Activated T-cell treated with anti-CD3 and anti-CD28 coated beads, Interleukin-2, amount 50 U/mL, for 24 hours (primary cell): ENCODE data around the gene PRRT1.

Experiments
- DNase-seq: peaks from one replicate; pipeline ENCODE4 v3.0.0-alpha.2; 2020
- H3K27ac Mint-ChIP-seq: 2 replicates; pipeline ENCODE4 v1.8.0; 2020; ENCODE audit warnings: mild to moderate bottlenecking, mixed read lengths
- H3K27me3 Mint-ChIP-seq: 2 replicates; pipeline ENCODE4 v1.8.0; 2020; ENCODE audit warnings: mixed read lengths
- H3K36me3 Mint-ChIP-seq: 2 replicates; pipeline ENCODE4 v1.8.0; 2020; ENCODE audit warnings: low read depth, mixed read lengths
- H3K4me1 Mint-ChIP-seq: 2 replicates; pipeline ENCODE4 v1.8.0; 2020; ENCODE audit warnings: low read depth, mixed read lengths
- H3K4me3 Mint-ChIP-seq: 2 replicates; pipeline ENCODE4 v1.8.0; 2020; ENCODE audit warnings: mild to moderate bottlenecking, moderate library complexity, mixed read lengths
- H3K9me3 Mint-ChIP-seq: 2 replicates; pipeline ENCODE4 v1.8.0; 2020; ENCODE audit warnings: mixed read lengths

PRRT1 gene

DNA sequence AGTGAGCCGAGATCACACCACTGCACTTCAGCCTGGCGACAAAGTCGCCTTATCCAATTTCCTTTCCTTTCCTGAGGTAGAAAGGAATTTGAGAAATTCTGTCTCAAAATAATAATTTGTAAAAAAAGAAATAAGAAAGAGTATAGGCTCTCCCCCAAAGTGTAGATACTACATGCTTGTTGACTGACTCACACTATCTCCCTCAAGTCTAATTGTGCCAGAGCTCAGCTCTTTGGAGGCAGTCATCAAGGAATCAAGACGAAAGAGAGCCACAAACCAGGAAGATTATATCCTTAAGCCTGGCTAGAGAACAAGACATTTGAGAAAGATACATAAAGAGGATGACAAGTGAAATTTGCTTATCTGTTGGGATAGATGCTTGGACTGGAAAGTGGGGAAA, 18.0 kb downstream of the PRRT1 start:
- Mint-ChIP-seq H3K36me3 (peaks cover 7% of the 10 kb centered on the region), H3K4me3 (no peak overlapping the region), H3K9me3 (no peaks in the 10 kb centered on the region), H3K4me1 (peaks cover 14% of the 10 kb centered on the region), H3K27me3 (no peaks in the 10 kb centered on the region), H3K27ac (no peak overlapping the region)
- no peak for DNase-seq

DNA sequence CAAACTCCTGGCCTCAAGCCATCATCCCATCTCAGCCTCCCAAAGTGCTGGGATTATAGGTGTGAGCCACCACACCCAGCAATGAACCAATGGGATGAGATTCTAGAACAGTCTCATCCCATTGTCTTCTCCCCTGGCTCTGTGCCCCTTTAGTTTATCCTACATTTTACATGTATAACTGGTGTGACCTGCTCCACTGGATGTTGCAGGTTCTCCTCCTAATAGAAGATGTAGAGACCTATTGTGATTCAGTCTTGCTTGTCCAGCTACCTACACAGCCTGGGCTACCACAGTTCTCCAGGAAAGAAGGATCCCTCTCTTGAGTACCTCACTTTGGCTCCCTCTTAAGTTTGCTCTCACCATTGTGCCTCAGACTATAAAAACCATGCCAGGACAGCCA, 19.6 kb downstream of the PRRT1 start:
- no peak overlapping the region for H3K4me3 Mint-ChIP-seq
- no peak overlapping the region for H3K27ac Mint-ChIP-seq
- no peaks in the 10 kb centered on the region for H3K27me3 Mint-ChIP-seq
- peaks cover 27% of the 10 kb centered on the region for H3K4me1 Mint-ChIP-seq
- H3K36me3 Mint-ChIP-seq: peaks cover 16% of the 10 kb centered on the region
- DNase-seq: no peak
- no peaks in the 10 kb centered on the region for H3K9me3 Mint-ChIP-seq

DNA sequence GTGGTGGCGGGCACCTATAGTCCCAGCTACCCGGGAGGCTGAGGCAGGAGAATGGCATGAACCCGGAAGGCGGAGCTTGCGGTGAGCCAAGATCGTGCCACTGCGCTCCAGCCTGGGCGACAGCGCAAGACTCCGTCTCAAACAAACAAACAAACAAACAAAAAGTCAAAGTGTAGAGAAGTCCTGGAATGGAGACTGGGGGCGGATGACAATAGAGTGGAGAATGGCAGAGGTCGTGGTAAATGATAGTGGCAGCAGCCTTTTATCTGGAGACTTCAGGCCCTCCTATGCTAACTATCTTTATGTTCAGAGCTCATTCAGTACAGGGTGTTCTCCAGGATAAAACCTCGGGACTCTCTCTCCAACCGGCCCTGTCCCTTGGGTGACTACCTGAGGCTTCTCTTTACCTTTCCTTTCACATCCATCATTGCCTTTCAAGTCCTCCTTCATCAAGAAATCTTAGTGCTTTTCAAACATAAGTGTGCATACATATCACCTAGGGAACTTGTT, 20.2 kb downstream of the PRRT1 start:
- Mint-ChIP-seq H3K4me3 (no peak overlapping the region), H3K27me3 (no peaks in the 10 kb centered on the region), H3K27ac (no peak overlapping the region), H3K36me3 (peaks cover 22% of the 10 kb centered on the region), H3K9me3 (no peaks in the 10 kb centered on the region), H3K4me1 (peaks cover 33% of the 10 kb centered on the region)
- DNase-seq: no peak

DNA sequence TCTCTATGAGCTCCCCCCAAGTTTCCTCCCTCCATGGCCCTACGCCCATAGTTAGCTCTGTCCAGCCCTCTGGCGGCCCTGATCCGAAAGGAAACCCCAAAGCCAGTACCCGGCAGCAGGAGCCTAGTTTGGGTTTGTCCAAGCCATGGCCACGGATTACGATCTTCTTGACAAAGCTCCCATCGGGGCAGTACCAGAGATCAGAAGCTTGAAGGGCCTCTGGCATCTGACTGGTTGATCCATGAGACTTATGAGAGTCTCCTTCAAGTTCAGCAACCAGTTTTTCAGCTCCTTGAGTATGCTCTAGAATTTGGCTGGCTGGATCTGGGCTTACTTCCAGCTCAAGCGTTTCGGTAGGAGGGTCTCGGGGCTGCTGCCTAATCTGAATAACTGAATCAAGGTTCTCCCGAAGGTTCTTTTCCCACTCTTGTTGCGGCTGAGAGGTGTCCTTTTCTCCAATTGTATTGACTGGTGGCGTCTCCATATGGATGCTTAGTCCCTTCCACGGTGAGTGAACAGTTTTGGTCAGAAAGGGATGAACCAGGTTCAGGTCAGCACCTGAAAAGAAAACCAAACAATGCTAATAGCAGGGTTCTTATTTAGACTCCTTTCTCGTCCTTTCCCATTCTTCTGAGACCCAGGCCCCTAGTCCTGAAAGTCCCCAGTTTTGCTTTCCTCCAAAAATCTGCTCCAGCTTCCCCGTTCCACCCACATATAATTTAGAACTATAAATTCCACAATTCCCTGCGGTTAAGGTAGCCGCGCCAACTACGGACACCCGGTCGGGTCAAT, 22.2 kb downstream of the PRRT1 start:
- DNase-seq: no peak
- Mint-ChIP-seq H3K27me3 (no peaks in the 10 kb centered on the region), H3K27ac (peak overlapping the region; percentile 99), H3K4me1 (peaks cover 43% of the 10 kb centered on the region), H3K36me3 (peaks cover 35% of the 10 kb centered on the region), H3K9me3 (no peaks in the 10 kb centered on the region), H3K4me3 (peak overlapping the region; percentile 100)

DNA sequence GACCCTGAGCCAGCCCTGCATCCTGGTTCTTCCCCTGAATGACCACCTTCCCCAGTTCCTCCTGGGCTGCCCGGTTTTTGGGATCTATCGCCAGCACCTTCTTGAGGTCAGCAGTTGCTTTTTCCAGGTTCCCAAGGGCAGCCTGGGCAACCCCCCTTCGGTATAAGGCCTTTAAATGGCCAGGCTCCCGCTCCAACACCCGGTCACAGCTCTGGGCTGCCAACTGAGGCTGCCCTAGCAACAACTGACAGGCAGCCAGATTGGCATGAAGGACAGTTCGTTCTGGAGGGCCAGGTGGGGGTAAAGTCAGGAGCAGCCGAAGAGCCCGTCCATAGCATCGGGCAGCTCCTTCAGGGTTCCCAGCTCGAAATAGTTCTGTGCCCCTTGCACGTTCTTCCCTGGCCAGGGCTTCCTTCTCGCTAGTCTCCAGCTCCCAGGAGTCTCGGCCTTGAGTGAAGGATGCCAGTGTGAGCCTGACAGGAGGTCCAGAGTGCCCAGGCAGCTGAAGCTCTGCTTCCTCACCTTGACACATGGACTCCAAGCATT, 22.9 kb downstream of the PRRT1 start:
- peaks cover 42% of the 10 kb centered on the region for H3K36me3 Mint-ChIP-seq
- no peaks in the 10 kb centered on the region for H3K9me3 Mint-ChIP-seq
- peaks cover 47% of the 10 kb centered on the region for H3K4me1 Mint-ChIP-seq
- peak overlapping the region; percentile 100 for H3K4me3 Mint-ChIP-seq
- peak overlapping the region; percentile 99 for H3K27ac Mint-ChIP-seq
- no peak for DNase-seq
- H3K27me3 Mint-ChIP-seq: no peaks in the 10 kb centered on the region

DNA sequence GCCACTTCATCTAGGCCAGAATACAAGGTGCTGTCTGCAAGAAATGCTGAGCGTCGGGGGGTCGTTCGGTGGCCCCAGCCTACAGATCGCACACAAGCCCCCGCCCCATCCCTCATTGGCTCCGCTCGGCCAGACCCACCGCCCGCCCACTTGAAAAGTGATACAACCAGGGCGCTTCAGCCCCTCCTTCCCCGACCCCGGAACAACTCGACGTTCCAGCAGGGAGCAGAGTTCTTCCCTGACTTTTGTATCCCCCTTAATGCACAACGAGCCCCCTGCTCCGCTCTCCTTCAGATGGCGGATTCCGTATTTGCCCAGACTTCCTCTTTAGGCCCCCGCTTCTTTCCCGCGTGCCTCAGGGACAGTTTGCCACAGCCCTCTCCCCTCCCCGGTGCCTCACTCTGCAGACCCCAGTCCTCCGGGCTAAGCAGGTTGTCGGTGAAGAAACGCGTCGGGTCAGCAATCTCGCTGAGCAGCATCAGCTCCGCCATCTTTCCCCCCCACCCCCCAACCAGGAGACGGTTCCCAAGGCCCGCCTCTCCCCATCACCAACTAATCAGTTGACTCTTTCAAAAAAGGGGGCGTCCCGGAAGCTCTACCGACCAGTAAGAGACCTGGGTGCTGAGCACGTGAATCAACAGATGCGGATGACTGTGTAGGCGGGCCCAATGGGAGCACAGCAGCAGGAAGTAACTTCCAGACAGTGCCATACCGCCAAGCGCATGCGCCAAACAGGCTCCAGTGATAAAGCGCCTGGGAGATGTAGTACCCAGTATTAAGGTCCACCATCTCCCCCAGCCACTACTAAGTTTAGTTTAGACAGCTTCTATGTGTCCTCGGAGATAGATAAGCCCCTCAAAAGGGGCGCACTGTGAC, 23.8 kb downstream of the PRRT1 start, which contains the start of gene ATF6B:
Gene ATF6B, minus strand, starts transcription at position 530 of the 876 bp plus-strand sequence. Its CDS starts 39 bp downstream, at position 491.
- H3K27me3 Mint-ChIP-seq: no peaks in the 10 kb centered on the region
- H3K27ac Mint-ChIP-seq: peak within 1 kb of the TSS; percentile 99
- H3K4me3 Mint-ChIP-seq: peak within 1 kb of the TSS; percentile 100
- DNase-seq: peak; percentile 91
- peaks cover 49% of the 10 kb centered on the region for H3K4me1 Mint-ChIP-seq
- no peaks in the 10 kb centered on the region for H3K9me3 Mint-ChIP-seq
- peaks cover 50% of the 10 kb centered on the region for H3K36me3 Mint-ChIP-seq

DNA sequence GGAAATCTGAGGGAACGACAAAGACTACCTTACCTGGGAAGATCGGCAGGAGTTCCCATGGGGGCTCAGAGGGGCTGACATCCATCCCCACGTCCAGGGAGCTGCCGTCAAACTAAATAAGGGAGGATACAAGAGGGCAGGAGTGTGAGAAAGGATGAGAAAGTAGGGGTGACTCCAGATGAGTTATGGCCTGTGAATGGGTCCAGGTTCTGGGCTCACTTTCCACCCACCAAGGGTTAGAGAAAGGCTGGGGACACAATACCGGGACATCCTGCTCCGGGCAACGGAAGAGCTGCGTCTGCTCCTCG, 24.4 kb downstream of the PRRT1 start:
- peaks cover 49% of the 10 kb centered on the region for H3K4me1 Mint-ChIP-seq
- H3K27ac Mint-ChIP-seq: peak overlapping the region; percentile 99
- peaks cover 54% of the 10 kb centered on the region for H3K36me3 Mint-ChIP-seq
- H3K4me3 Mint-ChIP-seq: peak overlapping the region; percentile 100
- no peaks in the 10 kb centered on the region for H3K27me3 Mint-ChIP-seq
- no peak for DNase-seq
- no peaks in the 10 kb centered on the region for H3K9me3 Mint-ChIP-seq

DNA sequence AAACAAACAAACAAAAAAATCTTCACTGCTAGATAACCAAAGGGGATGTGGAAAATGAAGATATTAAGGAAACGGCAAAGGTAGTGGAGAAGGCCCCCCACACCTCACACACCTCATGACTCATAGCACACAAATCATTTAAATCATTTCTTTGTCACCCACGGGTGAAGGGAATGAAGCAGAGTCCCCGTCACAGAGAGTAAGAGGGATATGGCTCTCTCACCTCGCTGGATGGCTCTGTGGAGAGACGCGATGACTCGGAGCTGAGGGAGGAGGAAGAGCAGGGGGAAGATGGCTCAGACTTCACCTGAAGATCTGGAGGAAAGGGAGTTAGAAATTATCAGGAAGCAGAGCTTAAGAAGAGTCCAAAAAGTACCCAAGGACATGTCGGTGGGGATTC, 24.9 kb downstream of the PRRT1 start:
- Mint-ChIP-seq H3K9me3 (no peaks in the 10 kb centered on the region), H3K27me3 (no peaks in the 10 kb centered on the region), H3K4me3 (peak overlapping the region; percentile 100), H3K36me3 (peaks cover 59% of the 10 kb centered on the region), H3K4me1 (peaks cover 49% of the 10 kb centered on the region), H3K27ac (peak overlapping the region; percentile 99)
- DNase-seq: no peak

DNA sequence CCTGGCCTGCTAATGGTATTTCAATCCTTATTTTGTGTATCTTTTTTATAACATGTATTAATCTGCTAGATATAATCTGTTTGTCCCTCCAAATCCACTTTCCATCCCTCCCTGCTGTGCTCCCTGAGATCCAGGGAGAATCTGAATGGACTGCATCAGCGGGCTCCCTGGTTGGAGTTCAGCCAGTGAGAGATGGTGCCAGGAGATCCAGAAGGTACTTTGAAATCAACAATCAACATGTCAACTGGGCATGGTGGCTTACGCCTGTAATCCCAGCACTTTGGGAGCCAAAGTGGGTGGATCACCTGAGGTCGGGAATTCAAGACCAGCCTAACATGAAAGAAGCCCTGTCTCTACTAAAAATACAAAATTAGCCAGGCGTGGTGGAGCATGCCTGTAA, 28.1 kb downstream of the PRRT1 start:
- no peaks in the 10 kb centered on the region for H3K27me3 Mint-ChIP-seq
- no peak overlapping the region for H3K4me3 Mint-ChIP-seq
- DNase-seq: no peak
- H3K36me3 Mint-ChIP-seq: peaks cover 82% of the 10 kb centered on the region
- no peak overlapping the region for H3K27ac Mint-ChIP-seq
- no peaks in the 10 kb centered on the region for H3K9me3 Mint-ChIP-seq
- H3K4me1 Mint-ChIP-seq: peaks cover 44% of the 10 kb centered on the region

DNA sequence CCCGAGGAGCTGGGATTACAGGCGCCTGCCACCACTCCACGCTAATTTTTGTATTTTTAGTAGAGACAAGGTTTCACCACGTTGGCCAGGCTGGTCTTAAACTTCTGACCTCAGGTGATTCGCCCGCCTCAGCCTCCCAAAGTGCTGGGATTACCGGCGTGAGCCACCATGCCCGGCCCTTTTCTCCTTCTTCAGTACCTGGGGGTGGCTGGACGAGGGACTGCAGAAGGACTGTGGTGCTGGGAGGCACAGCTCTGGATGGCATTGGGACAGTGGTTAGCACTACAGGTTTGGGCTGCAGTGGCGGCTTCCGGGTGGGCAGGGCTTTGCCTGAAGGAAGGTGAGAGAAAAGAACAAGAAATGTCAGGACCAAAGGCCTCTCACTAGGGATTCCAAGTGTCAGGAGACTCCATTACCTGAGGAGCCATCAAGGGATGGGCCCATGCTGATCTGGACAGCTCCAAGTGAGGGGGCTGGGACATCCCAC, 31.1 kb downstream of the PRRT1 start:
- H3K9me3 Mint-ChIP-seq: no peaks in the 10 kb centered on the region
- peaks cover 17% of the 10 kb centered on the region for H3K4me1 Mint-ChIP-seq
- no peak for DNase-seq
- H3K27ac Mint-ChIP-seq: no peak overlapping the region
- no peaks in the 10 kb centered on the region for H3K27me3 Mint-ChIP-seq
- peaks cover 86% of the 10 kb centered on the region for H3K36me3 Mint-ChIP-seq
- no peak overlapping the region for H3K4me3 Mint-ChIP-seq

DNA sequence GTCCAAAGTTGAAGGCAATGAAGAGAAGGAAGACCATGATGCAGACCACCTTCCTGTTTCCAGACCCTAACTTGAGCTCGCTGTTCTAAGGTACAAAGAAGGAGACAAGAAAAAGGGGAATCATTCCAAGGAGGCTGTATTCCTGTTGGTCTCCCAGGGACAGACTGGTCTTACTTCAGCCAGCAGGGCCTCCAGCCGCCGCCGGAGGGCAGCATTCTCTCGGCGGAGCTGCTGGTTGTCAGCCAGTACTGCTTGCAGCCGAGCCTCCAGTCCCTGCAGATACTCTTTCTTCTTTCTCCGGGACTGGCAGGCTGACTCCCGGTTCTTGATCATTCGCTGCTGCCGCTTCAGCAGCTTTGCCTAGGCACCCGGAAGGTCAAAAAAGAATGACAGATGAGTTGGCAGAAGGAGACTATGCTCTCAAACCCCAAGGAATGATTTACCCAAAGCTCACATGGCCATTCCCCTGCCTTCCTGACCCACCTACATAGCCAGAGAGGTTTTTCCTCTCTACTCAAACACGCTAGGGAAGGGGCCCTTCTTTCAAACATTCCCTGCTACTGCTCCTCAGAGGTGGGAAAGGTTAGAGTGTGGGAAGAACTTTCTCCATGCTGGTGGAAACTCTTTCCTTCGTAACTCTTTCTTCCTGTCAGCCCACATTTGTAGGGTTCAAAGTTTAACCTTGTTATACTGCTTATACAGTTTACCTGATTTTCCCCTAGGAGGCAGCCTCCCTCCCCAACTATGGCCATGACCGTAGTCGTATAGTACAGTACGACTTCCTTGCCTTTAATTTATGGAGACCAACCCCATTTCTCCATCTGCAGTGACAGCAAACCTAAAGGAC, 32.7 kb downstream of the PRRT1 start:
- Mint-ChIP-seq H3K27ac (peak overlapping the region; percentile 50), H3K9me3 (no peaks in the 10 kb centered on the region), H3K36me3 (peaks cover 87% of the 10 kb centered on the region), H3K27me3 (no peaks in the 10 kb centered on the region), H3K4me1 (peaks cover 16% of the 10 kb centered on the region), H3K4me3 (no peak overlapping the region)
- DNase-seq: peak; percentile 75

DNA sequence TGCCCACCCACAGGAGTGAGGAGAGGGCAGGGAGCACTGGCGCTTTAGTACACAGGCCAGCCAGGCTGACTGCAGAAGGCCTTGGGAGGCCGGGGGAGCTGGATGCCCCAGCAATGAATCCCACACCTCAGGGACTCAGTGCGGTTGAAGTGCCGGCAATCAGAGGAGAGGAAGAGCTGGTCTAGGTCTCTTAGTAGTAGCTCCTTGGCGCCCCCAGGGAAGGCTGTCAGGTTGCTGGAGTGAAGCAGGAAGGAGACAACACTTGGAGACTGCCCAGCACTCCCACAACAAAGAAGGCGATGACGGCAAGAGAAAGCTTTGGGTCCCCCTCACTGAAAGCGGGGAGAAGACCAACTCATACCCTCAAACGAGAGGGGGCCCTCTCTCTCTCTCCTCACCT, 34.3 kb downstream of the PRRT1 start:
- Mint-ChIP-seq H3K4me1 (peaks cover 15% of the 10 kb centered on the region), H3K36me3 (peaks cover 76% of the 10 kb centered on the region), H3K27ac (no peak overlapping the region)

DNA sequence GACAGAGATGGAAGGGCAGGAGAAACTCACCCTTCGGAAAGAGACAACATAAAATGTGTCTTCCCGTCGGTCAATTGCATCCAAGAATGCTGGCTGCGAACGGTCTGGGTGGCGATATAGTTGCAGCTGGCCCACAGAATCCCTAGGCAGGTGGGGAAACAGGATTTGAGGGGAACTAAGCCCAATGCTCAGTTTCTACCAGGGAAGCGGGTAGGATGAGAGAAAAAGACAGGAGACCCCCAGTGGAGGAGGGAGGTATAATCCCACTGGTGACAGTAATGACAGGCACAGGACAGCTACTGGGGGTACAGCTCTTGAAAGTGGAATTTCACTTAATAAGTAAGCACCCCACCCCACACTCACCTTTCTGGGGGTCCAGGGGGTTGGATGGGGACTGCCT, 35.1 kb downstream of the PRRT1 start:
- H3K27ac Mint-ChIP-seq: peak overlapping the region; percentile 51
- no peaks in the 10 kb centered on the region for H3K27me3 Mint-ChIP-seq
- H3K36me3 Mint-ChIP-seq: peaks cover 72% of the 10 kb centered on the region
- H3K4me1 Mint-ChIP-seq: peaks cover 15% of the 10 kb centered on the region
- no peak overlapping the region for H3K4me3 Mint-ChIP-seq
- no peak for DNase-seq
- no peaks in the 10 kb centered on the region for H3K9me3 Mint-ChIP-seq

More for the DNA sequence above, 34.3 kb downstream of the PRRT1 start:
- H3K9me3 Mint-ChIP-seq: no peaks in the 10 kb centered on the region
- DNase-seq: no peak
- H3K27me3 Mint-ChIP-seq: no peaks in the 10 kb centered on the region
- H3K4me3 Mint-ChIP-seq: no peak overlapping the region

DNA sequence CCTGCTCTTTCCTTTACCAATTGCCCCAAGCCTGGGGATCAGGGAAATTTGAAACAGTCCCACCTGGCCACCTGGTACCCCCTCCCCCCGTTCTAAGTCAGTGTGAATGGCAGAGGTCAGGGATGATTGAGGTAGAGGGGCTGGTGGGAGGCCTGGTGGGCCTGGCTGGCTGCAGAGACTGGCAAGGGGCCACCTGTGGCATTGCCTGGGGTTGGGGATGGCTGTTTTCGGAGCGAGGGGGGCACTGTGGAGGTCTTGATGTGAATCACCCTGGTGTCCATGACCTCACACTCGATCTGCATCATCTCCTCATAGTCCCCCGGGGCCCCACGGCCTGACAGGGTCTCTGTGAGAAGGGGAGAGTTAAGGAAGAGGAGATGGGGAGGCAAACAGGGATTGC, 36.1 kb downstream of the PRRT1 start:
- H3K4me3 Mint-ChIP-seq: no peak overlapping the region

More for the DNA sequence above, 36.1 kb downstream of the PRRT1 start:
- DNase-seq: no peak
- peaks cover 65% of the 10 kb centered on the region for H3K36me3 Mint-ChIP-seq
- H3K27me3 Mint-ChIP-seq: no peaks in the 10 kb centered on the region
- no peaks in the 10 kb centered on the region for H3K9me3 Mint-ChIP-seq
- H3K4me1 Mint-ChIP-seq: peaks cover 15% of the 10 kb centered on the region
- H3K27ac Mint-ChIP-seq: peak overlapping the region; percentile 1
